Hepatocyte (in vitro differentiated cells): ENCODE data around the gene MAPRE2. TPM values are rescaled to one million over a fixed set of nuclear protein-coding genes. Genes with fewer than 3 reads are reported as not detected.

Experiments used
- DNase-seq: peaks from one replicate; pipeline ENCODE4 v3.0.0-alpha.2; 2016; ENCODE audit warnings: low spot score
- H2AFZ ChIP-seq: fragments of 200-600 bp; sonication (generic); 2 replicates; pipeline ENCODE4 v1.6.0; 2016; ENCODE audit warnings: antibody characterized with exemption, mild to moderate bottlenecking
- H3K27ac ChIP-seq: fragments of 200-600 bp; sonication (generic); 2 replicates; pipeline ENCODE4 v1.5.1; 2016; ENCODE audit warnings: mild to moderate bottlenecking
- H3K27me3 ChIP-seq: fragments of 200-600 bp; sonication (generic); 2 replicates; pipeline ENCODE4 v1.6.1; 2016
- H3K36me3 ChIP-seq: fragments of 200-600 bp; sonication (generic); replicated peaks from 2 replicates; pipeline ENCODE4 v1.5.1; 2016; ENCODE audit warnings: low read depth; ENCODE audit not compliant: insufficient read depth
- H3K4me1 ChIP-seq: fragments of 200-600 bp; sonication (generic); 2 replicates; pipeline ENCODE4 v1.5.1; 2016; ENCODE audit warnings: mild to moderate bottlenecking, moderate library complexity; ENCODE audit not compliant: insufficient read depth
- H3K4me2 ChIP-seq: fragments of 200-600 bp; sonication (generic); 2 replicates; pipeline ENCODE4 v1.6.0; 2016
- H3K4me3 ChIP-seq: fragments of 200-600 bp; sonication (generic); 2 replicates; pipeline ENCODE4 v1.5.1; 2016; ENCODE audit warnings: mild to moderate bottlenecking
- H3K79me2 ChIP-seq: fragments of 200-600 bp; sonication (generic); 2 replicates; pipeline ENCODE4 v1.6.0; 2017; ENCODE audit warnings: mild to moderate bottlenecking
- H3K9me2 ChIP-seq: fragments of 200-600 bp; sonication (generic); replicated peaks from 2 replicates; pipeline ENCODE4 v1.6.0; 2017; ENCODE audit warnings: mild to moderate bottlenecking; ENCODE audit not compliant: insufficient read depth
- H3K9me3 ChIP-seq: fragments of 200-600 bp; sonication (generic); 2 replicates; pipeline ENCODE4 v1.5.1; 2016; ENCODE audit warnings: low read depth, mild to moderate bottlenecking
- H4K20me1 ChIP-seq: fragments of 200-600 bp; sonication (generic); 2 replicates; pipeline ENCODE4 v1.6.0; 2016; ENCODE audit warnings: mild to moderate bottlenecking; ENCODE audit not compliant: insufficient read depth, poor library complexity, severe bottlenecking
- CTCF ChIP-seq: fragments of 200-600 bp; sonication (generic); IDR thresholded peaks from 2 replicates; pipeline ENCODE4 v1.5.1; 2016; ENCODE audit warnings: antibody characterized with exemption, mild to moderate bottlenecking; ENCODE audit not compliant: poor library complexity
- EZH2 ChIP-seq: fragments of 200-600 bp; sonication (generic); IDR thresholded peaks from 2 replicates; pipeline ENCODE4 v1.6.1; 2016; ENCODE audit warnings: antibody characterized with exemption, mild to moderate bottlenecking, borderline replicate concordance
- EZH2phosphoT487 ChIP-seq: fragments of 200-600 bp; sonication (generic); IDR thresholded peaks from one replicate; pipeline ENCODE4 v1.6.1; 2018; ENCODE audit warnings: antibody characterized with exemption, mild to moderate bottlenecking, low read depth, moderate library complexity; ENCODE audit not compliant: unreplicated experiment, severe bottlenecking
- WGBS: methylation state at CpG from one replicate; pipeline ENCODE4 v1.1.6; 2016; ENCODE audit warnings: low lambda C conversion rate; ENCODE audit errors: missing lambda C conversion rate; 5-methylcytosine and 5-hydroxymethylcytosine counted together
- polyA plus RNA-seq: library from polyadenylated mRNA; unstranded; fragments of >200 nt; fragmentation: Nextera tagmentation; extraction: Ambion mirVana; gene quantifications from 2 replicates; pipeline ENCODE4 v1.2.1, GENCODE V29; 2016
- total RNA-seq: library from RNA; depleted of rRNA; stranded (reverse); fragments of >200 nt; gene quantifications from 2 replicates; pipeline ENCODE4 v1.2.3, GENCODE V29; 2014

The MAPRE2 gene
- total and polyA plus RNA-seq, 2 experiments from 2014 or later, result 19.1 to 27.6 TPM

- no peaks in the 10 kb centered on the region for H4K20me1 ChIP-seq
- DNase-seq, result peak; percentile 66
- peaks cover 14% of the 10 kb centered on the region for H3K4me1 ChIP-seq
- no peak overlapping the region for H2AFZ ChIP-seq
- no peak overlapping the region for H3K4me3 ChIP-seq
- H3K27ac ChIP-seq, result peak overlapping the region; percentile 15
- H3K9me2 ChIP-seq, result no peaks in the 10 kb centered on the region
- no peaks in the 10 kb centered on the region for H3K79me2 ChIP-seq
- H3K27me3 ChIP-seq, result no peaks in the 10 kb centered on the region
- H3K9me3 ChIP-seq, result no peaks in the 10 kb centered on the region
- peak overlapping the region; percentile 19 for H3K4me2 ChIP-seq
- no peaks in the 10 kb centered on the region for H3K36me3 ChIP-seq
- 40% methylated on average over 1 of the region's 1 CpG for WGBS
- TF ChIP-seq EZH2 (no peak), EZH2phosphoT487 (no peak), CTCF (no peak)
Measured at GRCh38 chr18:35024965-35025364, 16.2 kb upstream of the MAPRE2 start.

GRCh38 chr18:35026407-35027061 lies 14.7 kb upstream of the MAPRE2 start:
- Histone ChIP-seq H3K27ac (peak overlapping the region; percentile 15), H3K79me2 (no peaks in the 10 kb centered on the region), H3K36me3 (no peaks in the 10 kb centered on the region), H4K20me1 (no peaks in the 10 kb centered on the region), H2AFZ (no peak overlapping the region), H3K4me2 (no peak overlapping the region), H3K9me3 (no peaks in the 10 kb centered on the region), H3K4me3 (no peak overlapping the region), H3K4me1 (peaks cover 14% of the 10 kb centered on the region), H3K27me3 (no peaks in the 10 kb centered on the region), H3K9me2 (no peaks in the 10 kb centered on the region)
- WGBS, result 74% methylated on average over 5 of the region's 5 CpGs
- no peak for DNase-seq
- TF ChIP-seq EZH2phosphoT487, result no peak
- peak; percentile 25 for TF ChIP-seq CTCF
- TF ChIP-seq EZH2, result no peak

GRCh38 chr18:35027206-35027605 lies 14.0 kb upstream of the MAPRE2 start:
- Histone ChIP-seq H3K4me1 (peaks cover 14% of the 10 kb centered on the region), H3K9me3 (no peaks in the 10 kb centered on the region), H3K27ac (no peak overlapping the region), H4K20me1 (no peaks in the 10 kb centered on the region), H3K9me2 (no peaks in the 10 kb centered on the region), H3K79me2 (no peaks in the 10 kb centered on the region), H3K36me3 (no peaks in the 10 kb centered on the region), H2AFZ (no peak overlapping the region), H3K4me2 (no peak overlapping the region), H3K27me3 (no peaks in the 10 kb centered on the region), H3K4me3 (no peak overlapping the region)
- DNase-seq, result no peak
- WGBS, result 80% methylated on average over 1 of the region's 1 CpG
- TF ChIP-seq EZH2phosphoT487, result no peak
- TF ChIP-seq EZH2, result no peak
- no peak for TF ChIP-seq CTCF
